ENCODE results near the gene ASXL1. TPM values are rescaled to one million over a fixed set of nuclear protein-coding genes. Genes with fewer than 3 reads are reported as not detected.
A peak's percentile ranks its signal among the peaks of the same experiment; 100 is the strongest.

Gene ASXL1
- 100 to 1,000 TPM in 3 of 6 donors, 10 to 100 TPM in 3; 60.6 to 389 (median 88.5) TPM for total RNA-seq

DNA sequence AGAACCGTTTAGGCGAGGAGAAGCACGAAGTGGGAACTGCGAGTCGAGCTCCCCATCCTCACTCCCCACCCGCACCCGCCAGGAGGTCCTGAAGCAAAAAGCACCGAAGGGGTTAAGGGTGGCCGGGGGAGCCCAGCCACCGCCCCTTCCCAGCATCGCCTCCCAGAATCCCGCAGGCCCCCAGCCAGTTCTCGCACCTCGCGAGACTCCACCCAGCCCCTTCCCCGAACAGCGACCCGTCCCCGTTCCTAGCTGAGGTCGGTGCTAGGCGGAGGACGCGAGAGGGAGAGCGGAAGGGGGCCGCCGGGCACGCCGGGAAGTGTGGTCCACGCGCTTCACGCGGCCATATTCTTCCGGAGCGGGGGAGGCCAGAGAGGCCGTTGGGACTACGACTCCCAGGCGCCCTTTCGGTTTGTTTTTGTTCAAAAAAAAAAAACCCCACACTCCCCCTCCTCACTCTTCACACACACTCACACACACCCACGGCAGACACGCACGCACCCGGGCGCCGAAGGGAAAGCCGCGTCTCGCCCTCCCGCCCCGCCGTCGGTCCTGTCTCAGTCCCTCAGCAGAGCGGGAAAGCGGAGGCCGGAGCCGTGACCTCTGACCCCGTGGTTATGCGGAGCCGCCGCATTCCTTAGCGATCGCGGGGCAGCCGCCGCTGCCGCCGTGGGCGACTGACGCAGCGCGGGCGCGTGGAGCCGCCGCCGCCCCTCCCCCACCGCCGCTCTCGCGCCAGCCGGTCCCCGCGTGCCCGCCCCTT is at the start of gene ASXL1:
TSS of gene ASXL1 (plus strand) at position 463 of the 763 bp plus-strand sequence. CDS start 445 bp downstream, outside the sequence.
- 0% methylated on average over 11 to 34 of the region's 83 CpGs for WGBS, 2 donors

DNA sequence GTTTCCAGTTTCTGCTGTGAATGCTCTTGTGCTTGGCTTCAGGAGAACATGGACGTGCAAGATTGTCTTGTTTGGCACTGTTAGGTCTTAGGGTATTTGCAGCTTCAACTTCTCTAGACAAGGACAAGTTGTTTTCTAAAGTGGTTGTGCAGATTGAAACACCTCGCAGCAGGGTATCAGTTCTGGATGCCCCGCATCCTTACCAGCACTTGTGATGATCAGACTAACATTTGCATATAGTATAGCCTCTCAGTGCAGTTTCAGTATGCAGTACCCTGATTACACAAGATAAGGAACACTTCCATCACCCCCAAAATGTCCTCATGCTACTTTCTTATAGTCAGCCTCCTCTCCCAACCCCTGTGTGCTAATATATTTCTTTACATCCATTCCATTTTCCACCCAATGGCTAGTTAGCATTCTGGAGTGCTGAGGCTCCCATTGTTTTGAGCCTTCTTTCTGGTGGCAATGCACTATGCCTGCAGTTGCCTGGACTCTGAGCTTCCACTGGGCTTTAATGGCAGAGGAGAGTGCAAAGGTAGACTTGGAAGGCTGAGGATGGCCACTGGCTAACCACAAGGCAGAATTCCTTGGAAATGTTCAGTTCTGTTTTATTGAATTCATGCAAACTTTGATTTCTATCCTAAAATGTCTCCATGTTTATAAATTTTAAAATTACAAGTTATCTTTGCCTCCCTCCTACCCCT is 45.3 kb upstream of the ASXL1 start:
- H3K4me1 ChIP-seq = no peaks in the 10 kb centered on the region
- TF ChIP-seq, protein P1, sequence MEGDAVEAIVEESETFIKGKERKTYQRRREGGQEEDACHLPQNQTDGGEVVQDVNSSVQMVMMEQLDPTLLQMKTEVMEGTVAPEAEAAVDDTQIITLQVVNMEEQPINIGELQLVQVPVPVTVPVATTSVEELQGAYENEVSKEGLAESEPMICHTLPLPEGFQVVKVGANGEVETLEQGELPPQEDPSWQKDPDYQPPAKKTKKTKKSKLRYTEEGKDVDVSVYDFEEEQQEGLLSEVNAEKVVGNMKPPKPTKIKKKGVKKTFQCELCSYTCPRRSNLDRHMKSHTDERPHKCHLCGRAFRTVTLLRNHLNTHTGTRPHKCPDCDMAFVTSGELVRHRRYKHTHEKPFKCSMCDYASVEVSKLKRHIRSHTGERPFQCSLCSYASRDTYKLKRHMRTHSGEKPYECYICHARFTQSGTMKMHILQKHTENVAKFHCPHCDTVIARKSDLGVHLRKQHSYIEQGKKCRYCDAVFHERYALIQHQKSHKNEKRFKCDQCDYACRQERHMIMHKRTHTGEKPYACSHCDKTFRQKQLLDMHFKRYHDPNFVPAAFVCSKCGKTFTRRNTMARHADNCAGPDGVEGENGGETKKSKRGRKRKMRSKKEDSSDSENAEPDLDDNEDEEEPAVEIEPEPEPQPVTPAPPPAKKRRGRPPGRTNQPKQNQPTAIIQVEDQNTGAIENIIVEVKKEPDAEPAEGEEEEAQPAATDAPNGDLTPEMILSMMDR (IDR thresholded peaks at IDR 0.05) = no peak
- no peak for TF ChIP-seq EP300 (IDR thresholded peaks at IDR 0.05)
- ATAC-seq (ENCODE audit: low FRiP score in 2 of 2) (no peak), DNase-seq (no peak)
- peaks cover 7 to 66% (median 19%) of the 10 kb centered on the region in 4 donors for H3K36me3 ChIP-seq
- no peak overlapping the region for H3K27ac ChIP-seq
- H3K9me3 ChIP-seq = no peaks in the 10 kb centered on the region
- H3K27me3 ChIP-seq = no peaks in the 10 kb centered on the region
- no peak overlapping the region for H3K4me3 ChIP-seq
- 61% methylated on average over 3 of the region's 3 CpGs for WGBS, 2 donors

More for the DNA sequence above, at the start of gene ASXL1:
- H3K4me1 ChIP-seq = peaks cover 26 to 54% (median 43%) of the 10 kb centered on the region in 4 donors
- H3K4me3 ChIP-seq = peak within 1 kb of the TSS; percentile 71 to 97 (median 90)
- ATAC-seq (ENCODE audit: low FRiP score in 2 of 2) (peak; percentile 97 to 98), DNase-seq (peak; percentile 98)
- no peaks in the 10 kb centered on the region for H3K27me3 ChIP-seq
- peak within 1 kb of the TSS; percentile 97 to 98 (median 98) for H3K27ac ChIP-seq
- H3K9me3 ChIP-seq = no peaks in the 10 kb centered on the region
- TF ChIP-seq POLR2A (IDR thresholded peaks at IDR 0.05) (peak in 3 of 4 donors; percentile 23 to 72 (median 44)), EP300 (IDR thresholded peaks at IDR 0.05) (peak in 1 of 4 donors; percentile 67), POLR2AphosphoS5 (IDR thresholded peaks at IDR 0.05) (peak; percentile 81 to 89)
- TF ChIP-seq, protein P1 (IDR thresholded peaks at IDR 0.05) = peak in 1 of 6 experiments; percentile 35
- H3K36me3 ChIP-seq = no peaks in the 10 kb centered on the region

DNA sequence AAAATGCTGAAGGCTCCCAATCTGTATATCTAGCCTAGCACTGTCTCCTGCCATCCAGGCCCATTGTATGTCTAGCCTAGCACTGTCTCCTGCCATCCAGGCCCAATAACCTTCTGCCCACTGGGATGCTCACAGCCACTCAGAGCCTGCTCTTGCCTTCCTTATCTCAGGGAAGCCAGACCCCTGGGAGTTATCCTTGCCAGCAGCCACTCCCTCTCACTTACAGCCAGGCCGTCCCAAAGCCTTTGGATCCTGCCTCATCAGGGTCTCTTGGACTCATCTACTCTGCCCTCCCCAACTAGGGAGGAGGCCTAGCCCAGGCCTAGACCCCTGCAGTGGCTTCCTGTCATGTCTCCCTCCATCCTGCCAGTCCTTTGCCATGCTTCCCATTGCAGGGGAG is 43.4 kb upstream of the ASXL1 start:
- Histone ChIP-seq H3K4me1 (no peaks in the 10 kb centered on the region), H3K27me3 (no peaks in the 10 kb centered on the region), H3K9me3 (no peaks in the 10 kb centered on the region), H3K36me3 (peaks cover 10 to 74% (median 24%) of the 10 kb centered on the region in 4 donors), H3K4me3 (no peak overlapping the region), H3K27ac (no peak overlapping the region)
- DNase-seq (no peak), ATAC-seq (ENCODE audit: low FRiP score in 2 of 2) (no peak)
- TF ChIP-seq EP300 (IDR thresholded peaks at IDR 0.05) (no peak), POLR2A (IDR thresholded peaks at IDR 0.05) (no peak)
- WGBS, 2 donors = 67 to 92% methylated on average over 1 of the region's 1 CpG

DNA sequence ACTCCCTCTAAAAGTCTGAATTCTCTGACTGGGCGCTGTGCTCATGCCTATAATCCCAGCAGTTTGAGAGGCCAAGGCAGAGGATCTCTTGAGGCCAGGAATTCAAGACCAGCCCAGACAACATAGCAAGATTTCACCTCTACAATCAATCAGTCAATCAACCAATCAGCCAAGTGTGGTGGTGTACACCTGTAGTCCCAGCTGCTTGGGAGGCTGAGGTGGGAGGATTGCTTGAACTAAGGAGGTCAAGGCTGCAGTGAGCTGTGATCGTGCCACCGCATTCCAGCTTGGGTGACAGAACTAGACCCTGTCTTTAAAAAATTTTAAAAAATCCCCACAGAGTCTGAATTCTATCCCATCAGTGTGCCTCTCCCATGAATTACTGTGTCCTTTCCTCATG is 42.7 kb upstream of the ASXL1 start:
- no peaks in the 10 kb centered on the region for H3K27me3 ChIP-seq
- TF ChIP-seq EP300 (IDR thresholded peaks at IDR 0.05) (no peak), POLR2A (IDR thresholded peaks at IDR 0.05) (no peak), POLR2AphosphoS5 (IDR thresholded peaks at IDR 0.05) (no peak)
- TF ChIP-seq, protein P1 (IDR thresholded peaks at IDR 0.05) = no peak
- peaks cover 8 to 67% (median 19%) of the 10 kb centered on the region in 4 donors for H3K36me3 ChIP-seq
- 98 to 100% methylated on average over 3 of the region's 3 CpGs for WGBS, 2 donors
- no peak overlapping the region for H3K27ac ChIP-seq
- DNase-seq (no peak), ATAC-seq (ENCODE audit: low FRiP score in 2 of 2) (no peak)
- H3K4me3 ChIP-seq = no peak overlapping the region
- H3K4me1 ChIP-seq = no peaks in the 10 kb centered on the region
- no peaks in the 10 kb centered on the region for H3K9me3 ChIP-seq

DNA sequence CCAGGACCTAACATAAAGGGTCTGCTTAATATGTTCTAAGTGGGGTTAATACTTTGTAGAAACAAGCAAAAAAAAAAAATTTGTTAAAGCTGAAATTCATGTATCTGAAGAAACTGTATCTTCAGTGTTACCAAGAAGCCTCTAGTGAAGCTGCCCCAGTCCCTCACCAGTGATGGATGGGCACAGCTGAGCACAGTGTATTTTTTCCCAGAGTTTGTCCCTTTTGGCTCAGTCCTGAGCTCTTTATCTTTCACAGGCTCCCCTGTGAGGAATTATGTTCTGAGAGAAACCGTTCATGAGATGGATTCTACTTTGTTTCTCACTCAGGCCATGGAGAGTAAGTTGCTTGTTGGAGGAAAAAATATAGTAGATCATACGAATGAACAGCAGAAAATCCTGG is 42.2 kb upstream of the ASXL1 start:
- no peaks in the 10 kb centered on the region for H3K27me3 ChIP-seq
- WGBS, 2 donors = 87% methylated on average over 2 of the region's 2 CpGs
- DNase-seq (no peak), ATAC-seq (ENCODE audit: low FRiP score in 2 of 2) (no peak)
- TF ChIP-seq EP300 (IDR thresholded peaks at IDR 0.05) (no peak), POLR2A (IDR thresholded peaks at IDR 0.05) (no peak), POLR2AphosphoS5 (IDR thresholded peaks at IDR 0.05) (no peak)
- TF ChIP-seq, protein P1 (IDR thresholded peaks at IDR 0.05) = no peak
- H3K27ac ChIP-seq = no peak overlapping the region
- H3K4me3 ChIP-seq = no peak overlapping the region
- H3K36me3 ChIP-seq = peaks cover 4 to 63% (median 16%) of the 10 kb centered on the region in 4 donors
- H3K4me1 ChIP-seq = no peaks in the 10 kb centered on the region
- no peaks in the 10 kb centered on the region for H3K9me3 ChIP-seq
